Astrocyte of the cerebellum (primary cell): ENCODE results near the gene SLC25A45.

Source experiments
- DNase-seq: peaks from one replicate; pipeline ENCODE4 v3.0.0-alpha.2; 2011; ENCODE audit warnings: low read depth
- H3K4me3 ChIP-seq: 2 replicates; pipeline ENCODE4 v1.5.1; 2011; ENCODE audit warnings: mild to moderate bottlenecking, low read depth, low read length, moderate library complexity
- in situ Hi-C: cut with HindIII; loops from 2 replicates; pipeline ENCODE4 v1.10.0; 2017; ENCODE audit warnings: low sequenced_read_pairs
- TF ChIP-seq, protein P1 (sequence below): IDR thresholded peaks from 2 replicates; pipeline ENCODE4 v1.5.1; 2012; ENCODE audit warnings: low read length, low read depth, moderate library complexity, mild to moderate bottlenecking; ENCODE audit errors: missing control alignments

The SLC25A45 gene

DNA sequence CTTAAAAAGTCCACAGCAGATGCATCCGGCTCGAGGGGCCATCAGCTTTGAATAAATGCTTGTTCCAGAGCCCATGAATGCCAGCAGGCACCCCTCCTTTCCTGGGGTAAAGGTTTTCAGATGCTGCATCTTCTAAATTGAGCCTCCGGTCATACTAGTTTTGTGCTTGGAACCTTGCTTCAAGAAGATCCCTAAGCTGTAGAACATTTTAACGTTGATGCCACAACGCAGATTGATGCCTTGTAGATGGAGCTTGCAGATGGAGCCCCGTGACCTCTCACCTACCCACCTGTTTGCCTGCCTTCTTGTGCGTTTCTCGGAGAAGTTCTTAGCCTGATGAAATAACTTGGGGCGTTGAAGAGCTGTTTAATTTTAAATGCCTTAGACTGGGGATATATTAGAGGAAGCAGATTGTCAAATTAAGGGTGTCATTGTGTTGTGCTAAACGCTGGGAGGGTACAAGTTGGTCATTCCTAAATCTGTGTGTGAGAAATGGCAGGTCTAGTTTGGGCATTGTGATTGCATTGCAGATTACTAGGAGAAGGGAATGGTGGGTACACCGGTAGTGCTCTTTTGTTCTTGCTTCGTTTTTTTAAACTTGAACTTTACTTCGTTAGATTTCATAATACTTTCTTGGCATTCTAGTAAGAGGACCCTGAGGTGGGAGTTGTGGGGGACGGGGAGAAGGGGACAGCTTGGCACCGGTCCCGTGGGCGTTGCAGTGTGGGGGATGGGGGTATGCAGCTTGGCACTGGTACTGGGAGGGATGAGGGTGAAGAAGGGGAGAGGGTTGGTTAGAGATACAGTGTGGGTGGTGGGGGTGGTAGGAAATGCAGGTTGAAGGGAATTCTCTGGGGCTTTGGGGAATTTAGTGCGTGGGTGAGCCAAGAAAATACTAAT lies 42.0 kb upstream of the SLC25A45 start:
- peak overlapping the region; percentile 96 for H3K4me3 ChIP-seq
- in situ Hi-C loops = loop anchor here (5.0 kb wide), 1 partner anchor 73 kb away; the partner anchor contains the start of gene MALAT1
- DNase-seq = no peak
- TF ChIP-seq, protein P1, sequence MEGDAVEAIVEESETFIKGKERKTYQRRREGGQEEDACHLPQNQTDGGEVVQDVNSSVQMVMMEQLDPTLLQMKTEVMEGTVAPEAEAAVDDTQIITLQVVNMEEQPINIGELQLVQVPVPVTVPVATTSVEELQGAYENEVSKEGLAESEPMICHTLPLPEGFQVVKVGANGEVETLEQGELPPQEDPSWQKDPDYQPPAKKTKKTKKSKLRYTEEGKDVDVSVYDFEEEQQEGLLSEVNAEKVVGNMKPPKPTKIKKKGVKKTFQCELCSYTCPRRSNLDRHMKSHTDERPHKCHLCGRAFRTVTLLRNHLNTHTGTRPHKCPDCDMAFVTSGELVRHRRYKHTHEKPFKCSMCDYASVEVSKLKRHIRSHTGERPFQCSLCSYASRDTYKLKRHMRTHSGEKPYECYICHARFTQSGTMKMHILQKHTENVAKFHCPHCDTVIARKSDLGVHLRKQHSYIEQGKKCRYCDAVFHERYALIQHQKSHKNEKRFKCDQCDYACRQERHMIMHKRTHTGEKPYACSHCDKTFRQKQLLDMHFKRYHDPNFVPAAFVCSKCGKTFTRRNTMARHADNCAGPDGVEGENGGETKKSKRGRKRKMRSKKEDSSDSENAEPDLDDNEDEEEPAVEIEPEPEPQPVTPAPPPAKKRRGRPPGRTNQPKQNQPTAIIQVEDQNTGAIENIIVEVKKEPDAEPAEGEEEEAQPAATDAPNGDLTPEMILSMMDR = no peak

- DNase-seq = no peak
Observed at GRCh38 chr11:65423516-65424204, 41.2 kb upstream of the SLC25A45 start.

GRCh38 chr11:65422633-65423515 lies 40.4 kb upstream of the SLC25A45 start, which contains the start of gene NEAT1:
Gene NEAT1, plus strand, starts transcription at chr11:65422798.
- DNase-seq = peak; percentile 88
- TF ChIP-seq, protein P1 = no peak
- peak within 1 kb of the TSS; percentile 96 for H3K4me3 ChIP-seq
- in situ Hi-C loops = loop anchor here (5.0 kb wide), 1 partner anchor 74 kb away; the partner anchor contains the start of gene MALAT1

More at GRCh38 chr11:65423516-65424204, 41.2 kb upstream of the SLC25A45 start:
- in situ Hi-C loops = loop anchor here (5.0 kb wide), 1 partner anchor 74 kb away; the partner anchor contains the start of gene MALAT1
- TF ChIP-seq, protein P1 = no peak
- H3K4me3 ChIP-seq = peak overlapping the region; percentile 96

- DNase-seq = peak; percentile 94
- in situ Hi-C loops = loop anchor here (5.0 kb wide), 1 partner anchor 75 kb away; the partner anchor contains the start of gene MALAT1
- TF ChIP-seq, protein P1 = no peak
- H3K4me3 ChIP-seq = peak overlapping the region; percentile 96
Observed at GRCh38 chr11:65421794-65422632, 39.6 kb upstream of the SLC25A45 start.

DNA sequence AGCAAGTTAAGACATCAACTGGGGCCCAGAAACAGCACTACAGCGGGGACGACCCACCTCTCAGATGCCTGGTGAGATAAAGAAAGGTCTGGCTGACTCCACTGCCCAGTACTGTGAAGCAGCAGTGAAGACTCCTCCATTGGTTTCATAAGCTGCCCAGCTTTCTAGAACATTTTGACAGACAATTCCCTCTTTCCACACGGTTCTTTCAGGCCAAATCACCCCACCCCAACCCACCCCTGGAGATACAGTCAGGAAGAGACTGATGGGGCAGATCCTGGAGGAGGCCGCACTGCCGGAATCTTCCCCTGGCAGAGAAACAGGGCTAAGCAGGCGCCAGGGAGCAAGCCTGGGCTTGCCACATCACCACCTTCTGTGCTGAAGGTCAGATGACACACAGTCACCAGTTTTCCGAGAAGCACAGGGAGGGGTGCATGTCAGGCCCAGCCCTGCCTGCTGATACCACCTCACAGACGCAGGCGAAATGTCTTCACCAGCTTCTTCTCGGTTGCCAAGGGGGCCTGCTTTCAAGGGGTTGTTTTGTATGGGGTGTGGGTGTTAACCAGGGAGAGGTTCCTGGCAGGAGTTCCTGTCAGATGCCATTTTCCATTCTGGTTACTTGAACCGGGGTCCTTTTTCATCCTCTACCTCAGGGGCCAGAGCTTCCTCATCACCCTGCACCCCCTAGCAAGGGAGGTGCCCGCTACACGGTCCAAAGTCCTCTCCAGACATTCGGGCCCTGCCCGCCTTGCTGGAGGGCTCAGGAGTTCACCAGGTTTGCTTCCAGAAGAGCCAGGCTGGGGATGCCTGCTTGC lies 38.7 kb upstream of the SLC25A45 start:
- TF ChIP-seq, protein P1 = no peak
- peak; percentile 89 for DNase-seq
- in situ Hi-C loops = loop anchor here (5.0 kb wide), 1 partner anchor 76 kb away; the partner anchor contains the start of gene MALAT1
- peak overlapping the region; percentile 96 for H3K4me3 ChIP-seq
